ENCODE results near the gene ENTPD3.

ENTPD3 gene

DNA sequence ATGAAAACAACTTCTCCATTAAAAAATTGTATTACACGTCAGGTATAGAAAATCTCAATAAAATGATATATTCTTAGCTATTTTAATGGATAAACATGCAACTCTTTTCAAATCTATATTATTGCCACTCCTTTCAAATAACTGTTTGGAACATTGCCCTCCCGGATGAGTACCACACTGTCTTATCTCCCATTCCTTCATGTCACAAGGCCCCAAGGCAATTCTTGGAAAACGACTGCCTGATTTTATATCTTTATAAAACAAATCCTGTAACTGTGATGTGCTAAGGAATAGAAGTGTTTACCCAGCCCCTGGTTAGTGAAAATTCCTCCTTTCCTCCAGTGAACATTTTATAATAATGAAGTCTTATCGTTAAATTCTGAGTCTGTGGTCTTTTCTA lies 83.7 kb downstream of the ENTPD3 start:
- ChIA-PET CTCF (interaction anchor here (2.1 to 2.9 kb wide), 2 partner anchors 9 to 11 kb away, joined by 5 to 7 read pairs; no protein-coding TSS in a partner anchor), POLR2A (no interaction called here)
- DNase-seq (ENCODE audit: extremely low spot score): no peak
- TF ChIP-seq, protein P1, sequence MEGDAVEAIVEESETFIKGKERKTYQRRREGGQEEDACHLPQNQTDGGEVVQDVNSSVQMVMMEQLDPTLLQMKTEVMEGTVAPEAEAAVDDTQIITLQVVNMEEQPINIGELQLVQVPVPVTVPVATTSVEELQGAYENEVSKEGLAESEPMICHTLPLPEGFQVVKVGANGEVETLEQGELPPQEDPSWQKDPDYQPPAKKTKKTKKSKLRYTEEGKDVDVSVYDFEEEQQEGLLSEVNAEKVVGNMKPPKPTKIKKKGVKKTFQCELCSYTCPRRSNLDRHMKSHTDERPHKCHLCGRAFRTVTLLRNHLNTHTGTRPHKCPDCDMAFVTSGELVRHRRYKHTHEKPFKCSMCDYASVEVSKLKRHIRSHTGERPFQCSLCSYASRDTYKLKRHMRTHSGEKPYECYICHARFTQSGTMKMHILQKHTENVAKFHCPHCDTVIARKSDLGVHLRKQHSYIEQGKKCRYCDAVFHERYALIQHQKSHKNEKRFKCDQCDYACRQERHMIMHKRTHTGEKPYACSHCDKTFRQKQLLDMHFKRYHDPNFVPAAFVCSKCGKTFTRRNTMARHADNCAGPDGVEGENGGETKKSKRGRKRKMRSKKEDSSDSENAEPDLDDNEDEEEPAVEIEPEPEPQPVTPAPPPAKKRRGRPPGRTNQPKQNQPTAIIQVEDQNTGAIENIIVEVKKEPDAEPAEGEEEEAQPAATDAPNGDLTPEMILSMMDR (IDR thresholded peaks at IDR 0.05; ENCODE audit: control extremely low read depth, extremely low read depth, low read depth, missing control alignments): no peak

DNA sequence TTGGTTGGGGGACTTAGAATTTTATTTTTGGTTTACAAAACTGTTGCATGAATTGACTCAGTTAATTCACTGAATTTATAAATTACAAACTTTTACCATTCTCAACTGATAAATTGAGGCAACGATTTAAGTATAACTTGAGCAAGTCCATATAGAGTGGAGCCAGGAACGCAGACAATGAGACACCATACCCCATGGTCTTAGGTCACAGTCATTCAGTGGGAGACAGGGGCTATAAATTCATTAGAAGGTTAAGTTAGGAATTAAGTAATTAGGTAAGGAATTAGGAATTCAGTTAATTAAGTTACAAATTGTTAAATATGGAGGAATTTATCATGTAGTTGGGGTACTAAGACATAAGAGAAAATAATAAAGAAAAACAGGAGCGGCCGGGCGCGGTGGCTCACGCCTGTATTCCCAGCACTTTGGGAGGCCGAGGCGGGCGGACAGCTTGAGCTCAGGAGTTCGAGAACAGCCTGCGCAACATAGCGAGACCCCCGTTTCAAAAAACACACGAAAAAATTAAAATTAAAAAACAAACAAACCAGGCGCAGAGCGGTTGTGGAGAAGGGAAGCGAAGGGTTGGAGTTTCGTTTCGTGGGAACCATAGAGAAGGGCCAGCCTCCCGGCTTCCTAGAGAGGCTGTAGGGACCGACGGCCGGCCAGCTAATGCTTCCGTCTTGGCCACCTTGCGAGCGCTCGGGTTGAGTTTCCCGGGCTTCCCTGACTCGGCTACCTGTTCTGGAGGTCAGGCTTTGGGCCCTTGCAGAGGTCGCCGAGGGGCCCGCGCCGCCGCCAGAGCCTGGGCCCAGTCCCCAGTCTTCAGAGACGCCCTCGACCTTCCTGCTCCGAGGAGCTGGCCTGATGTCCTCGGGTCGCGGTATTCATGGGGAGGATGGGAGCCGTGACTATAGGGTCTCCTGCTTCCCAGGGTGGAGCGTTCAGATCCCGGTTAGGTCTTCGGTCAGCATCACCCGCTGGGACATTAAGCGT lies 89.8 kb downstream of the ENTPD3 start, which contains the start of gene ZNF619:
TSS of gene ZNF619 (plus strand) at position 645 of the 993 bp plus-strand sequence. CDS start 858 bp downstream, outside the sequence.
- TF ChIP-seq, protein P1 (IDR thresholded peaks at IDR 0.05; ENCODE audit: control extremely low read depth, extremely low read depth, low read depth, missing control alignments): no peak
- DNase-seq (ENCODE audit: extremely low spot score): peak; percentile 86
- ChIA-PET CTCF (interaction anchor here (1.1 to 1.4 kb wide), 2 partner anchors 18 to 49 kb away, joined by 3 to 4 read pairs; no protein-coding TSS in a partner anchor), POLR2A (interaction anchor here (0.5 to 0.6 kb wide), 2 partner anchors 13 to 168 kb away, joined by 4 read pairs; no protein-coding TSS in a partner anchor)

DNA sequence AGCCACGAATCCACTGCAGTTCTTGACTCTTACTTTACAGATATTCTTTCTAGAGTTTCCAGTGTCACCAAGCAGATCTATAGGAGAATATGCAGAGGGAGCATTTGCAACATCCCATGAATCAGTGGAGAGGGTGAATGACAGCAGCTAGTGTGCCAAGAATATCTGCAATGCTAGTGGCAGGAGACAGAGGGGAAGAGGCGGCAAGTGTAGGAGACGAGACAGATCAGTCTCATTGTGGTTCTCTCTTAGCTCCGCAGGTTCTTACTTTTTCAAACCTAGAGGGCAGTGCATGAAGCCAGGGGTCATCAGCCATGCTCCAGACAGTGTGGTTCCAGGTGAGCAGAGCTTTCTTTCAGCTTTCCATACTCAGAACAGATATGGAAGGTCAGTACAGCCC lies 90.7 kb downstream of the ENTPD3 start:
- DNase-seq (ENCODE audit: extremely low spot score): no peak
- TF ChIP-seq, protein P1 (IDR thresholded peaks at IDR 0.05; ENCODE audit: control extremely low read depth, extremely low read depth, low read depth, missing control alignments): no peak
- ChIA-PET POLR2A (no interaction called here), CTCF (interaction anchor here (1.1 to 1.4 kb wide), 2 partner anchors 19 to 48 kb away, joined by 3 to 4 read pairs; no protein-coding TSS in a partner anchor)
